Effector memory CD4-positive, alpha-beta T cell (primary cell): Measurements from ENCODE around the gene RNF222.

ENCODE experiments used
- DNase-seq, 3 donors: peaks; one replicate each; pipeline ENCODE4 v3.0.0-alpha.2; 2020
- H3K27ac ChIP-seq: 2 replicates; pipeline ENCODE4 v1.7.0; 2013; ENCODE audit warnings: mild to moderate bottlenecking, low read length, moderate library complexity; ENCODE audit not compliant: insufficient read depth, poor library complexity, severe bottlenecking
- H3K27me3 ChIP-seq: replicated peaks from 2 replicates; pipeline ENCODE4 v1.7.0; 2013; ENCODE audit warnings: mild to moderate bottlenecking, low read length; ENCODE audit not compliant: insufficient read depth, control insufficient read depth, poor library complexity, severe bottlenecking
- H3K36me3 ChIP-seq: 2 replicates; pipeline ENCODE4 v1.7.0; 2013; ENCODE audit warnings: mild to moderate bottlenecking, low read length, moderate library complexity; ENCODE audit not compliant: control insufficient read depth, insufficient read depth
- H3K4me1 ChIP-seq: 2 replicates; pipeline ENCODE4 v1.7.0; 2013; ENCODE audit warnings: low read length, mild to moderate bottlenecking; ENCODE audit not compliant: control insufficient read depth, insufficient read depth, poor library complexity, severe bottlenecking
- H3K4me3 ChIP-seq: 2 replicates; pipeline ENCODE4 v1.7.0; 2013; ENCODE audit warnings: low read length, low read depth, mild to moderate bottlenecking; ENCODE audit not compliant: insufficient read depth, poor library complexity, severe bottlenecking
- H3K9me3 ChIP-seq: 2 replicates; pipeline ENCODE4 v1.7.0; 2013; ENCODE audit warnings: mild to moderate bottlenecking, low read length, moderate library complexity; ENCODE audit not compliant: control insufficient read depth

Gene RNF222

GRCh38 chr17:8372422-8372821, 25.2 kb downstream of the RNF222 start:
- H3K27me3 ChIP-seq: no peaks in the 10 kb centered on the region
- H3K4me3 ChIP-seq: no peak overlapping the region
- no peak for DNase-seq

GRCh38 chr17:8371786-8372185, 25.8 kb downstream of the RNF222 start:
- Histone ChIP-seq H3K27ac (no peak overlapping the region), H3K36me3 (peaks cover 10% of the 10 kb centered on the region), H3K4me3 (no peak overlapping the region), H3K27me3 (no peaks in the 10 kb centered on the region), H3K9me3 (no peaks in the 10 kb centered on the region), H3K4me1 (peaks cover 8% of the 10 kb centered on the region)
- no peak for DNase-seq

More at GRCh38 chr17:8372422-8372821, 25.2 kb downstream of the RNF222 start:
- no peak overlapping the region for H3K27ac ChIP-seq
- no peaks in the 10 kb centered on the region for H3K9me3 ChIP-seq
- peaks cover 17% of the 10 kb centered on the region for H3K36me3 ChIP-seq
- peaks cover 10% of the 10 kb centered on the region for H3K4me1 ChIP-seq

- Histone ChIP-seq H3K9me3 (no peaks in the 10 kb centered on the region), H3K36me3 (peaks cover 9% of the 10 kb centered on the region), H3K4me1 (no peaks in the 10 kb centered on the region), H3K27me3 (no peaks in the 10 kb centered on the region), H3K27ac (no peak overlapping the region), H3K4me3 (no peak overlapping the region)
- no peak for DNase-seq
Observed at GRCh38 chr17:8369944-8370343, 27.7 kb downstream of the RNF222 start.

GRCh38 chr17:8368193-8368592, 29.4 kb downstream of the RNF222 start:
- no peak for DNase-seq

GRCh38 chr17:8366231-8366630, 31.4 kb downstream of the RNF222 start:
- no peaks in the 10 kb centered on the region for H3K27me3 ChIP-seq
- H3K9me3 ChIP-seq: no peaks in the 10 kb centered on the region
- H3K4me1 ChIP-seq: no peaks in the 10 kb centered on the region
- no peak overlapping the region for H3K4me3 ChIP-seq
- peaks cover 9% of the 10 kb centered on the region for H3K36me3 ChIP-seq
- H3K27ac ChIP-seq: no peak overlapping the region
- no peak for DNase-seq

More at GRCh38 chr17:8368193-8368592, 29.4 kb downstream of the RNF222 start:
- H3K4me3 ChIP-seq: no peak overlapping the region
- H3K9me3 ChIP-seq: no peaks in the 10 kb centered on the region
- no peaks in the 10 kb centered on the region for H3K4me1 ChIP-seq
- no peak overlapping the region for H3K27ac ChIP-seq
- H3K27me3 ChIP-seq: no peaks in the 10 kb centered on the region
- peaks cover 9% of the 10 kb centered on the region for H3K36me3 ChIP-seq

- H3K36me3 ChIP-seq: peaks cover 9% of the 10 kb centered on the region
Observed at GRCh38 chr17:8365143-8365542, 32.5 kb downstream of the RNF222 start.

GRCh38 chr17:8362651-8363332, 34.8 kb downstream of the RNF222 start:
- H3K4me1 ChIP-seq: no peaks in the 10 kb centered on the region
- H3K9me3 ChIP-seq: no peaks in the 10 kb centered on the region
- no peaks in the 10 kb centered on the region for H3K36me3 ChIP-seq
- DNase-seq: no peak
- H3K4me3 ChIP-seq: no peak overlapping the region
- H3K27me3 ChIP-seq: no peaks in the 10 kb centered on the region
- no peak overlapping the region for H3K27ac ChIP-seq

More at GRCh38 chr17:8365143-8365542, 32.5 kb downstream of the RNF222 start:
- Histone ChIP-seq H3K27me3 (no peaks in the 10 kb centered on the region), H3K9me3 (no peaks in the 10 kb centered on the region), H3K4me3 (no peak overlapping the region), H3K4me1 (no peaks in the 10 kb centered on the region), H3K27ac (no peak overlapping the region)
- no peak for DNase-seq

- Histone ChIP-seq H3K4me3 (no peak overlapping the region), H3K27ac (no peak overlapping the region), H3K9me3 (no peaks in the 10 kb centered on the region), H3K4me1 (no peaks in the 10 kb centered on the region), H3K36me3 (no peaks in the 10 kb centered on the region), H3K27me3 (no peaks in the 10 kb centered on the region)
- no peak for DNase-seq
Observed at GRCh38 chr17:8360751-8361150, 36.9 kb downstream of the RNF222 start.

- Histone ChIP-seq H3K9me3 (no peaks in the 10 kb centered on the region), H3K4me3 (no peak overlapping the region), H3K27me3 (no peaks in the 10 kb centered on the region), H3K27ac (no peak overlapping the region), H3K36me3 (no peaks in the 10 kb centered on the region), H3K4me1 (no peaks in the 10 kb centered on the region)
- DNase-seq: no peak
Observed at GRCh38 chr17:8360260-8360659, 37.4 kb downstream of the RNF222 start.

GRCh38 chr17:8359769-8360168, 37.9 kb downstream of the RNF222 start:
- Histone ChIP-seq H3K27ac (no peak overlapping the region), H3K4me1 (no peaks in the 10 kb centered on the region), H3K36me3 (no peaks in the 10 kb centered on the region), H3K9me3 (no peaks in the 10 kb centered on the region), H3K27me3 (no peaks in the 10 kb centered on the region), H3K4me3 (no peak overlapping the region)
- DNase-seq: no peak
